Sigmoid colon (tissue), 7 donors: ENCODE results near the gene UQCRH. TPM values are rescaled to one million over a fixed set of nuclear protein-coding genes. Genes with fewer than 3 reads are reported as not detected.

Source experiments
- DNase-seq: peaks from one replicate; pipeline ENCODE4 v3.0.0-alpha.2; 2019
- H3K27ac ChIP-seq, 4 donors: fragments of 200-600 bp; sonication (generic); one replicate each; pipeline ENCODE4 v1.5.1; 2016 to 2019; ENCODE audit warnings: mild to moderate bottlenecking in 1 of 4
- H3K27me3 ChIP-seq, 3 donors: fragments of 200-600 bp; sonication (generic); one replicate each; pipeline ENCODE4 v1.5.1; 2019; ENCODE audit warnings: mild to moderate bottlenecking in 1 of 3
- H3K36me3 ChIP-seq, 4 donors: fragments of 200-600 bp; sonication (generic); one replicate each; pipeline ENCODE4 v1.5.1; 2016 to 2019
- H3K4me1 ChIP-seq, 4 donors: fragments of 200-600 bp; sonication (generic); one replicate each; pipeline ENCODE4 v1.5.1; 2017 to 2019
- H3K4me3 ChIP-seq, 4 donors: fragments of 200-600 bp; sonication (generic); one replicate each; pipeline ENCODE4 v1.5.1; 2017 to 2019; ENCODE audit warnings: mild to moderate bottlenecking in 2 of 4, moderate library complexity in 1 of 4
- H3K9me3 ChIP-seq, 4 donors: fragments of 200-600 bp in 3 of 4; sonication (generic) in 3 of 4; one replicate each; pipeline versions ENCODE4 v1.5.1 to v1.6.1; 2013 to 2019
- CTCF ChIP-seq, 4 experiments: fragments of 450-650 bp in 3 of 4; fragments of 200-600 bp in 1 of 4; IDR thresholded peaks; one replicate each; pipeline ENCODE4 v1.5.1; 2016 to 2019; ENCODE audit warnings: antibody characterized with exemption in 4 of 4, mild to moderate bottlenecking in 3 of 4, moderate library complexity in 2 of 4
- EP300 ChIP-seq, 4 donors: sonication (generic); formaldehyde crosslinking; IDR thresholded peaks; one replicate each; pipeline ENCODE4 v1.6.1; 2017; ENCODE audit warnings: antibody characterized with exemption in 4 of 4
- POLR2A ChIP-seq, 2 donors: fragments of 450-650 bp; IDR thresholded peaks; one replicate each; pipeline ENCODE4 v1.6.1; 2016; ENCODE audit warnings: antibody characterized with exemption in 2 of 2, mild to moderate bottlenecking in 2 of 2, moderate library complexity in 2 of 2
- POLR2AphosphoS5 ChIP-seq, 4 donors: sonication (generic); formaldehyde crosslinking; IDR thresholded peaks; one replicate each; pipeline ENCODE4 v1.6.1; 2017; ENCODE audit warnings: antibody characterized with exemption in 4 of 4
- WGBS, 2 donors: extraction: QIAGEN DNeasy Blood & Tissue Kit; methylation state at CpG; one replicate each; pipeline ENCODE4 v1.1.7; 2013; 5-methylcytosine and 5-hydroxymethylcytosine counted together
- intact Hi-C: fragments of 100-400 bp; cut with DNase I; formaldehyde crosslinking; loops from one replicate; pipeline ENCODE4 v1.15.1; 2023
- polyA plus RNA-seq, 3 donors: library from polyadenylated mRNA; stranded (reverse); fragments of 200-250 nt; gene quantifications; one replicate each; pipeline ENCODE4 v1.2.3, GENCODE V29; 2013
- total RNA-seq, 4 donors: library from RNA; depleted of rRNA; stranded (reverse); fragments of >200 nt; gene quantifications; one replicate each; pipeline ENCODE4 v1.1.0, GENCODE V29; 2016
- donor health status: healthy with polysubstance abuse.
- donor health status: Bipolar disorder and iron deficiency.
- donor health status: healthy.

UQCRH gene
- total and polyA plus RNA-seq, 7 donors: 414 to 1,339 (median 610) TPM

- intact Hi-C loops: no loop called here
- Histone ChIP-seq H3K4me1 (peaks cover 0 to 24% (median 12%) of the 10 kb centered on the region in 4 donors), H3K9me3 (no peaks in the 10 kb centered on the region), H3K27ac (no peak overlapping the region), H3K4me3 (no peak overlapping the region), H3K36me3 (peaks cover 12 to 65% (median 42%) of the 10 kb centered on the region in 4 donors), H3K27me3 (no peaks in the 10 kb centered on the region)
- no peak for TF ChIP-seq CTCF (IDR thresholded peaks at IDR 0.05)
- no peak for TF ChIP-seq EP300 (IDR thresholded peaks at IDR 0.05)
- TF ChIP-seq POLR2AphosphoS5 (IDR thresholded peaks at IDR 0.05): no peak
- no peak for TF ChIP-seq POLR2A (IDR thresholded peaks at IDR 0.05)
- WGBS, 2 donors: 95 to 96% methylated on average over 2 of the region's 2 CpGs
- no peak for DNase-seq
Measured at GRCh38 chr1:46295306-46295705, 8.2 kb upstream of the UQCRH start.

GRCh38 chr1:46298387-46298786 is 5.1 kb upstream of the UQCRH start:
- no peaks in the 10 kb centered on the region for H3K9me3 ChIP-seq
- DNase-seq: no peak
- peaks cover 0 to 36% (median 27%) of the 10 kb centered on the region in 4 donors for H3K4me1 ChIP-seq
- H3K36me3 ChIP-seq: peaks cover 12 to 47% (median 39%) of the 10 kb centered on the region in 4 donors
- intact Hi-C loops: no loop called here
- no peak overlapping the region for H3K4me3 ChIP-seq
- TF ChIP-seq POLR2A (IDR thresholded peaks at IDR 0.05) (no peak), CTCF (IDR thresholded peaks at IDR 0.05) (no peak), EP300 (IDR thresholded peaks at IDR 0.05) (no peak), POLR2AphosphoS5 (IDR thresholded peaks at IDR 0.05) (no peak)
- peak overlapping the region in 2 of 4 donors; percentile 15 to 24 for H3K27ac ChIP-seq
- H3K27me3 ChIP-seq: no peaks in the 10 kb centered on the region

- TF ChIP-seq POLR2A (IDR thresholded peaks at IDR 0.05) (no peak), EP300 (IDR thresholded peaks at IDR 0.05) (no peak)
- peaks cover 0 to 53% (median 43%) of the 10 kb centered on the region in 4 donors for H3K4me1 ChIP-seq
- intact Hi-C loops: no loop called here
- H3K9me3 ChIP-seq: no peaks in the 10 kb centered on the region
- WGBS, 2 donors: 56 to 61% methylated on average over 6 of the region's 6 CpGs
- H3K4me3 ChIP-seq: peak overlapping the region; percentile 64 to 98 (median 83)
- peak overlapping the region; percentile 92 to 99 (median 98) for H3K27ac ChIP-seq
- DNase-seq: peak; percentile 73
- no peaks in the 10 kb centered on the region for H3K27me3 ChIP-seq
- H3K36me3 ChIP-seq: peaks cover 12 to 23% (median 22%) of the 10 kb centered on the region in 4 donors
Measured at GRCh38 chr1:46300673-46301405, 2.7 kb upstream of the UQCRH start.

- H3K27ac ChIP-seq: peak overlapping the region; percentile 92 to 99 (median 98)
- peak overlapping the region; percentile 64 to 98 (median 83) for H3K4me3 ChIP-seq
- intact Hi-C loops: no loop called here
- H3K36me3 ChIP-seq: peaks cover 12 to 18% (median 17%) of the 10 kb centered on the region in 4 donors
- H3K4me1 ChIP-seq: peaks cover 0 to 59% (median 46%) of the 10 kb centered on the region in 4 donors
- TF ChIP-seq POLR2AphosphoS5 (IDR thresholded peaks at IDR 0.05): no peak
- no peak for TF ChIP-seq POLR2A (IDR thresholded peaks at IDR 0.05)
- TF ChIP-seq CTCF (IDR thresholded peaks at IDR 0.05): no peak
- TF ChIP-seq EP300 (IDR thresholded peaks at IDR 0.05): no peak
- 17 to 19% methylated on average over 17 of the region's 17 CpGs for WGBS, 2 donors
- H3K9me3 ChIP-seq: no peaks in the 10 kb centered on the region
- no peak for DNase-seq
- H3K27me3 ChIP-seq: no peaks in the 10 kb centered on the region
Measured at GRCh38 chr1:46301406-46301807, 2.1 kb upstream of the UQCRH start.

- WGBS, 2 donors: 0 to 1% methylated on average over 79 of the region's 79 CpGs
- intact Hi-C loops: no loop called here
- Histone ChIP-seq H3K27me3 (no peaks in the 10 kb centered on the region), H3K4me3 (peak overlapping the region; percentile 64 to 98 (median 83)), H3K27ac (peak overlapping the region; percentile 92 to 99 (median 98)), H3K36me3 (peaks cover 10 to 11% (median 11%) of the 10 kb centered on the region in 4 donors), H3K9me3 (no peaks in the 10 kb centered on the region), H3K4me1 (peaks cover 0 to 65% (median 52%) of the 10 kb centered on the region in 4 donors)
- peak; percentile 77 for DNase-seq
- no peak for TF ChIP-seq POLR2A (IDR thresholded peaks at IDR 0.05)
- TF ChIP-seq POLR2AphosphoS5 (IDR thresholded peaks at IDR 0.05): peak in 2 of 4 donors; percentile 29 to 32
Measured at GRCh38 chr1:46301808-46302640, 1.5 kb upstream of the UQCRH start.
